Daoy (cell line): ENCODE data around the gene RGS3. TPM values are rescaled to one million over a fixed set of nuclear protein-coding genes. Genes with fewer than 3 reads are reported as not detected.
A peak's percentile ranks its signal among the peaks of the same experiment; 100 is the strongest.
"Not testable (repeated sequence)": the region's sequence is repeated elsewhere in the genome, so short reads cannot be mapped to it uniquely, and the experiment has no call there.

Experiments used
- DNase-seq: peaks from one replicate; pipeline ENCODE4 v3.0.0-alpha.2; 2015; ENCODE audit warnings: low read depth
- total RNA-seq: library from RNA; depleted of rRNA; stranded (reverse); fragments of >200 nt; shearing (Covaris generic); gene quantifications from 2 replicates; pipeline ENCODE4 v1.2.3, GENCODE V29; 2014; rRNA removed

The RGS3 gene
- 95.9 and 104 TPM in 2 replicates for total RNA-seq

DNA sequence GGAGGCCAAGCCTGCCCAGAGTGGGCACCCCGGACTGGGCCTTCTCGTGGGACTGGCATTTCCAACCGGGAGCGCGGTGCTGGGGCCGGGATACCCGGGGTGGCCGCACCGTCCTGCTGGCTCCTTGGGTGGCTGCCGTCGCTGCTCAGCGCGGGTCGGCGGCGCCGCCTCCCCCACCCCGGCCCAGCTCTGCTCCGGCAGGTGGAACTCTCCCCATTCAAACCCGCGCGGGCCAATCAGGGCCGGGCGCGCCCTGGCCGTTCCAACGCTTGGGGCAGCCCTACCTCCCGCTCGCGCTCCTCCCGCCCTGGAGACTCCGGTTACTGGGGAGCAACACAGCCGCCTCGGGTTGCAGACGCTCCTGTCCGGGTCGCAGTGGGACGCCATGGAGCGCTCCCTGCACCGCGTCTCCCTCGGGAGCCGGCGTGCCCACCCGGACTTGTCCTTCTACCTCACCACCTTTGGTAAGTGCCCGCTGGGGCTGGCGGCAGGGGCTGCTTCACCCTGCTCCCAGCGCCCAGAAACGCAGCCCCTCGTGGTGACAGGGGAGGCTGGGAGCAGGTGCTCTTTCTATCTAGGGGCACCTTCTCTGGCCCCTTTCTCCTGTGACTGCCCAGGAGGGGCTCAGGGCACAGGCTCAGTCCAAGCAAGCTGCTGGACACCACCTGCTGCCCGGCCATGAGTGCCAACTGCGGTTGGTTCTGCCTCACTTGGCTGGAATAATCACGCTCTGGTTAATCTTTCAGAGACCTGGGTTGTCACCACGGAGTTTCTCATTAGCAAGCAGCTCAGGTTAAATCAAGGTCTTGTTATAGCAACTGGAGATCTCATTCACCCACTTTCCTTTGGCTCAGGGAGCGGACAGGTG lies at the start of gene RGS3:
TSS of gene RGS3 (plus strand) at position 310 of the 868 bp plus-strand sequence. CDS start at position 386, 76 bp downstream.
- DNase-seq, result peak; percentile 69

DNA sequence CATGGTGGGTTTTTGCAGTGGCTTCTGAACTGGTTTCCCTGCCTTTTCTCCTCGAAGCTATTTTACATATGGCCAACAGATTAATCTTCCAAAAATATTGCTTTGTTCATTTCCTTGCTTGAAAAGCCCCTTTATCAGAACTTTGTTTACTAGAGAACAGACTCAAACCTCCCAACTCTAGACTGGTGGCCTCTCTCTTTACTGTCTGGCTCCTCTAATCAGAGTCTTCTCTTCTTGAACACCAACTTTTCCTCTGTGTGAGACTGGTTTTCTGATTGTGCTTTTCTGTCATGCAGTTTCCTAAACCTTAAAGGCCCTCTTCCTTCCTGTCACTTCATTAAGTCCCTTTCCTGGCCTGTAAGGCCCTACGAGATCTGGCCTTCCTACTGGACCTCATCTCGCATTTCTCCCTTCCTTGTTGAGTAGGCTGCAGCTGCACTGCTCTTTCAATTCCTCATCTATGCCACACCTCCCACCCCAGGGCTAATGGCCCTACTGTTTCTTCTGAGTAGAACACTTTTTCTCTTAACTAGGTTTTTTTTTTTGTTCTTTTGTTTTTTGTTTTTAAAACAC lies 47.3 kb upstream of the RGS3 start:
- no peak for DNase-seq

DNA sequence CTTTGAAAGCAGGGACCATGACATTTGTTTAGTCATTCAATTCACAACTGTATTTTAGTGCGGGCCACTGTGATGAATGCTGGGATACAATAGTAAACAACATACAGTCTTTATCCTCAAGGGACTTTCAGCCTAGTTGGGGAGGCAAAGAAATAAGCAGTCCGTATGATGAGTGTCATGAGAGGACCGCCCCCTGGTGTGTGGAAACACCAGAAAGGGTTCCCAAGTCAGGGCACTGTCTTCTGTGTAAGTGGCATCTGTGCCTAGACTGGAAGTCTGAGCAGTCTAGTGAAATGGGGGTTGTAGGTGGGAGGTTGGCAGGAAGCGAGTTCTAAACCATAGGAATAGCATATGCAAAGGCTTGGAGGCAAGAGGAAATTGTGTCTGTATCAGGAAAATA lies 46.2 kb upstream of the RGS3 start:
- DNase-seq, result no peak

DNA sequence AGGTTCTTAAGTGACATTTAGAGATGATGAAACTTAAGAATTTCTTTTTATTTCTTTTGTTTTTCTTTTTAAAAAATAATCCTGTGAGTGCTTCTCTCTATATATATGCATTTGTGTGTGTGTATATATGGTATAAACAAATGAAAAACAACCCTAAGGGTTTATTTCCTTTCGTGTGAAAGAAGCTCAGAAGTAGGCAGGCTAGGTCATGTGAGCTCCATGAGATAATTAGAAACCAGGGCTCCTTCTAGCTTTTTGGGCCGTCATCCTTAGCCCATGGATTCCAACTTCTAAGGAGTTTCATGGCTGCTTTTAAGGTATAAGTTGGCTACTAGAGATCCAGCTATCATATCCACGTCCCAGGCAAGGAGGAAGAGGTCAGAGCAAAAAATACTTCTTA lies 41.8 kb upstream of the RGS3 start:
- DNase-seq, result no peak

DNA sequence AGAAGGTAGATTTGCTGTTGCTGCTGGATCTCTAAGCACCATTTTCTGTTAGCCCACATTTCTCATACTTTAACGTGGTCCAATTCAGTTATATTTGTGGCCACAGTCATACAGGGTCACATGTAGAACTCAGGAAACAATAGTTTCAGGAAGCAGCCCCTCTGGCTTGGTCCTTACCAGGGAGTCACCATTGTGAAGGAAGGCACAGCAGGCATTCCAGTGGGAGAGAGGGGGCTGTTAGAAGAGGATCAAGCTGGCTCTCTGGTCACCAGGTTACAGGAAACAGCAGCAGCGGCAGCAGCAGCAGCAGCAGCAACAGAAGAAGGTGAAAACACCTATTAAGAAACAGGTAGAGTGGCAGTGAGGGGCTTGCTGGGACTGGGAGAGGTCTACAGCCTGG lies 38.5 kb upstream of the RGS3 start:
- no peak for DNase-seq

DNA sequence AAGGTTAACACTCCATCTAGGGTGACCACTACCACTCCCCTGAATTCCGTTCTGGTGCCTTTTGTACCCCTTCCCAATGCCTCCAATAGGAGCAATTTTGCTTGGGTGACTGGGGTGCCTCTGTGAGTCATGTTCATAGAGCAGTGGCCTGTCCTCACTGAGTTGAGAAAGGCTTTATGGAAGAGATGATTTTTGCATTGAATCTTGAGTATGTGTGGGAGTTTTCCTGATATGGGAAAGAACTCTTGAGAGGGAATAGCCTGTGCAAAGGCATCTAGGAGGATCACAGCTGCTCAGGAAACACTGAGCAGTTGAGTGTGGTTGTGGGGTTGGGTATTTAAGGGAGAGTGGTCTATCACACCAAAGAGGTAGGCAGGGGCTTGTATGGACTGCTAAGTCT lies 36.8 kb upstream of the RGS3 start:
- no peak for DNase-seq

DNA sequence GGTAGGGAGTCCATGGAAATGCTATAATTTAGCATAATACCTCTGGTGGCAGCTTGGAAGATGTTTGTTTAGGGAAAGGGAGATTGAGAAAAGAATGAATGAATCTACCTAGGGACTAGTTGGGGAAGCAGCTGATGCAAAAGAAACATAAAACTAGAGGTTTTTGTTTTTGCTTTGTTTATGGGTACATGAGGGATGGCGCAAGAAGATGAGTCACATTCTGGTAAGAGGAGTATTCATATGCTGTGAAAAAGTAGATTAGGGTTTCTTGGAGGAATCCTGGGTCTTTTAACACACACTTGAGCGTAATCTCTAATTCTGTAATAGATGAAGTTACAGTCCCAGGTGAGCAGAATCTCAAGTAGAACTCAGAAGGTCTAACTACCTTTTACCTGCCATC lies 35.9 kb upstream of the RGS3 start:
- no peak for DNase-seq

DNA sequence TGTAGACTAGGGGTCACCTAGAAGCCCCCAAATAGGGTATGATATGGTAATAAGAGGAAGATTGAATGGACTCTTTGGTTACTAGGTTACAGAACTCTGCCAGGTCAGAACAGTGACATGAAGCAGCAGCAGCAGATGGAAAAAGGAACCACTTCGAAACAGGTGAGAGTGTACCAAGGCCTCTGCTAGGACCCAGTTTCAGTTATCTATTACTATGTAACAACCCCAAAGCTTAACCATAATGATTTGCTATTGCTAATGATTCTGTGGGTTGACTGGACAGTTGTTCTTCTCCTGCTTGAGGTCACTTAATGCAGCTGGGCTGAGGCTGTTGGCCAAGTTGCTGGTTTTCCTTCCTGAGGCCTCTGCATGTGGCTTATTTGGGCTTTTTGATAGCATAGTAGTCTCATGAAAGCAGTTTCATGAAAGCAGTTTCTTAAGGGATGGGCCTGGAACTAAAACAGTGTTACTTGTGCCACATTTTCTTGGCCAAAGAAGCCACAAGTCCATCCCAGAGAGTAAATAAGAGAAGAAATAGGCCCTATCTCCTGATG lies 35.4 kb upstream of the RGS3 start:
- DNase-seq, result no peak

DNA sequence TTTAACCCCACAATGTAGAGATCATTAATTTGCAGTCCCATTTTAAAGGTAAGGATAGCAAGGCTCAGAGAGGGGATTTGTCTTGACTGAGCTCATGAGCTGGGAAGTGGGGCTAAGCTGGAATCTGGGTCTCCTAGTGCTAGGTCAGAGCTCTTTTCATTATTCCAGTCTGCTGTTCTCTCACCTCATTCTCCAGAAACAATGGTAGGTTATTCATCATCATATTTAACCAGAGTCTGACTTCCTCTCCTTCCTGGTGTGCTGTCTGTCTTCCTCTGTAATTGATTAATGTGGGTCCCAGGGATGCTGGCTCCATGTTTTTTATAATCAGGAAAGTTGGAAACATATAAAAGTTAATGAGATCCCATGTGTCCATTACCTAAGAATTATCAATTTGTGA lies 32.3 kb upstream of the RGS3 start:
- no peak for DNase-seq

DNA sequence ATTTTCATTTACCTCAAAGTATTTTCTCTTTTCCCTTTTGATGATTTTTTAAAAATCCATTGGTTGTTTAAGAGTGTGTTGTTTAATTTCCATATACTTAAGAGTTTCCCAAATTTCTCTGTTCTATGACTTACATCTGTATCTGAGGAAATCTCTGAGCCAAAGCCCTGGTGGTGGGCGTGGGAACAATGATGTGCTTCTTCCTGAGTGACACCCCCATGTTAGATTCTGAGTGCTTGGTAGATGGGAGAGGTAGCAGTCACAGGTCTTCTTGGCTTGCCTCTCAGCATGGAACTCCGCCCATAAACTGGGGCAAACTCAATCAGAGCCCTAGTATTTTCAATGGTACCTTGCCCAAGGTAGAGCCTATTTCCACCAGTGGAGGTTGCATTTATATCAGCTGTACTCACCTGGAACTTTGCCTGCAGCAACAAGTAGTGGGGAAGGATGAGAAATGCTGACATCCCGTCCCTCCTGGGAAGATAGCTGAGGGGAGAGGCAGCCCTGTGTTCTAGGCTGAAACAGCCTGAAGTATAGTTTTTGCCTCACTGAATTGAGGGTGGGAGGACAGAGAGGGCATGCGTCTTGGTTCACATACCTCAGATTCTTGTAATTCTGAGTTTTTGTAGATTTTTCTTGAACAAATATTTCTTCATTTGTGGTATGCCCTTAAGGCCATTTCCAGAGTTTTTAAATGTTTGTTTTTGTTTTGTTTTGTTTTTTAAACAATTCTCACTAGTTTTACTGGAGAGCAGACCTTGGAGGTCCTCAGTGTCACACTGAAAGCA lies 26.6 kb upstream of the RGS3 start:
- no peak for DNase-seq

DNA sequence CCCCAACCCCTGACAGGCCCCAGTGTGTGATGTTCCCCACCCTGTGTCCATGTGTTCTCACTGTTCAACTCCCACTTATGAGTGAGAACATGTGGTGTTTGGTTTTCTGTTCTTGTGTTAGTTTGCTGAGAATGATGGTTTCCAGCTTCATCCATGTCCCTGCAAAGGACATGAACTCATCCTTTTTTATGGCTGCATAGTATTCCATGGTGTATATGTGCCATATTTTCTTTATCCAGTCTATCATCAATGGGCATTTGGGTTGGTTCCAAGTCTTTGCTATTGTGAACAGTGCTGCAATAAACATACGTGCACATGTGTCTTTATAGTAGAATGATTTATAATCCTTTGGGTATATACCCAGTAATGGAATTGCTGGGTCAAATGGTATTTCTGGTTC lies 25.8 kb upstream of the RGS3 start:
- not testable (repeated sequence) for DNase-seq

DNA sequence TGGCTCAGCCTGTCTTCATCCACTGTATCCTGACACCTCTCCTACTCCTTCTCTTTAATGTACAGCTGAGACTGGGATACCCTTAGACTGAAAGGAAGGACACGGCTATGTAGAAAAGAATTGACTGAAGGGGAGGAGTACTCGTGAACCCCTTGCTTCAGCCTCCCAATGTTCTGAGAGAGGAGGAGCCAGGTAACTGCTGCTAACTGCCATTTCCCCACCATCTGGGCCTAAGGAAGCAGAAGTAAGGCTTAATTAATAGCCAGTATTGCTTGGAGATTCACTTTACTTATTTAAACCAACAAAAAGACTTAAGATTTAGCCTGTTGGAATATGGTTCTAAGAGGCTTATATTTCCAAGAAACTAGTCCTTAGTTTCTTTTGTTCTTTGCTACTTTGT lies 18.8 kb upstream of the RGS3 start:
- DNase-seq, result no peak

DNA sequence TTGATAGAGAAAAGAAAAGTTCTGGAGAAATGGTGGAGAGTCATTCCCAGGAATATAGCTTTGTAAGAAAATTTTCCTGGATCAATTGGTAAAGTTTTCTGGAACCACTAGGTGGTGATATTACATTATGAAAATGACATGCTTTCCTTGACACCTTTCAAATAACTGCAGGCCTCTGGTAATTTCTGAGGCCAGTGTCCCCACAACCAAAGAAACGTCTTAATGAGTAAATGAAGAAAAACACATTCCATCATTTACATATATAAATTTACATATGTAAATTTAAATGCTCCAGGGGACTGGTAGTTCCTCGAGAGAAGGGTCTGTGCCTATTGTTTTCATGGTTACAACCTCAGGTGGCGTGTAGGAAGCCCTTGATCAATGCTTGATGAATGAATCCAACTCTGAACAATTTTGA lies 17.2 kb upstream of the RGS3 start:
- DNase-seq, result peak; percentile 34

DNA sequence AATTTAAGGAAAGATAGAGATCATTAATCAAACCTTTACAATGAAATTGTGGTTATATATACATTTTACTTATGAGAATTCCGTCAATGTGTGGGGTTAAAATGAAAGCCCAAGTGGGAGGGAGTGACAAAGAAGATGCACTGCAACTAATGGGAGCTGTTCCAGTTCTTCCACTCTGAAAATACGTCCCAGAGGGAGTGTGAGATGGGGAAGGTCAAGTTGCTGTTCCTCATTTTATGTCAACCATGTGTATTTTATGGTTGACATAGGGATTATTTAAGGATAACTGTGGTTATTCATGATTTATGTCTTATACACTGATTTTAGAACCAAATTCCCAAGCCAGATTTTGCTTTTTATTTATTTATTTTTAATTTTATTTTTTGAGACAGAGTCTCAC lies 14.2 kb upstream of the RGS3 start:
- no peak for DNase-seq

DNA sequence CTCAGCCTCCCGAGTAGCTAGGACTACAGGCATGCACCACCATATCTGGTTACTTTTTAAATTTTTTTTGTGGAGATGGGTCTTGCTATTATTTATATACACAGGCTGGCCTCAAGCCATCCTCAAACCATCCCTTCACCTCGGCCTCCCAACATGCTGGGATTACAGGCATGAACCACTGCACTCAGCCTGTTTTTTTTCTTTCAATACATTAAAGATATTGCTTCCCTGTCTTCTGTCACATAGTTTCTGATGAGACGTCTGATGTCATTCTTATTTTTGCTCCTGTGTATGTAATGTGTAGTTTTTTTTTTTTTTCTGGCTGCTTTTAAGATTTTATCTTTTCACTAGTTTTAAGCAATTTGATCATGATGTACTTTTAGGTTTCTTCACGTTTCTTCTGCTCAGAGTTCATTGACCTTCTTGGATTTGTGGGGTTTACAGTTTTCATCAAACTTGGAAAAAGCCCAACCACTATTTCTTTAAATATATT lies 11.4 kb upstream of the RGS3 start:
- no peak for DNase-seq

DNA sequence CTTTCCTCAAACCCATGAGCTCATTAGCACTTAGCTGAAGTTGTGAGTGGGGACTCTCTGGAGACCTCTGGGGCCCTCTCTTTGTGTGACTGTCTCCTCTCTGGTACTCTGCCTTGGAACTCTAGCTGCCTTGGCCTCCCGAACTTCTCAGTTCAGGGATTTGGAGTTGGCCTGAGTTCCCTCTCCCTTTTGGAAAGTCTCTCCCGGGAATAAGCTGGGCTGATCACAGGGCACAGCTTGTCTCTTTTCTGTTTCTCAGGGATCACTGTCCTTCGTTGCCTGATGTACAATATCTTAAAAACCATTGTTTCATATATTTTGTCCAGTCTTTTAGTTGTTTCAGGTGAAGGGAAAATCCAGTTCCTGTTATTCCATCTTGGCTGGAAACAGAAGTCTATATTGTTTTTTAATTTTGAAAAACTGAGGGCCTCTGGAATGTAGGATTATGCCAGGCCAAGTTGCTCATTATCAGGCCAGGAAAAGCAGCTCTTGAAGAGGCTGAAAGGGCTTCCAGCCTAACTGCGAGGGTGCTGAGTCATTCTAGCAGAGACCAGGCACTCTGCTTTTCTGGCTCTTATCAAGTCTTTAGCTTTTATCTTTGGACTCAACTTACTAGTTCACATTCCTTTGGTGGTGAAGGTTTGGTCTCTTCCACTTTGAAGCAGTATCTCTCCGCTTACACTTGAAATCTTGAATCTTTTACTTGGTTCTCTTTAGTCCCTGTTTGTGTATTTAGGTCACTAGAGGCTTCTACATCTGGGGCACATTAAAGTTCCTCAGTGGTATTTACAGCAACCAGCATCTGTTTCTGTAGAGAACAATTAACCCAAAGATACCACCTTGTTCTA lies 8.4 kb upstream of the RGS3 start:
- DNase-seq, result peak; percentile 90

DNA sequence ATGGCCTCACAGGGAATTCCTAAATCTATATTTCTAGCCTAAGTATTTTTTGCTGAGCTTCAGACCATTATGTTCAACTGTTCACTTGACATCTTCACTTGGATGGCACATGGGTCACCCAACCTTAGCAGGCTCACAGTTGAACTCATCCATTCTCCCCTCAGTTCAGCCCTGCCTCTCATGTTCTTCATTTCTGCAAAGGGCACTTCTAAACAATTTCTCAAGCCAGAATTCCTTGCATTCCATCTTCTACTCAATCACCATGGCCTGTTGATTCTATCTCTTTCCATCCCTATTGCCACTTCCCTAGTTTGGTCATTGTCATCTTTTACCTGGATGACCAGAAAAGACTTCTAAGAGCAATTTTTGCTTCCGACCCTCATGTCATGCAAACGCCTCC lies 7.3 kb upstream of the RGS3 start:
- no peak for DNase-seq

DNA sequence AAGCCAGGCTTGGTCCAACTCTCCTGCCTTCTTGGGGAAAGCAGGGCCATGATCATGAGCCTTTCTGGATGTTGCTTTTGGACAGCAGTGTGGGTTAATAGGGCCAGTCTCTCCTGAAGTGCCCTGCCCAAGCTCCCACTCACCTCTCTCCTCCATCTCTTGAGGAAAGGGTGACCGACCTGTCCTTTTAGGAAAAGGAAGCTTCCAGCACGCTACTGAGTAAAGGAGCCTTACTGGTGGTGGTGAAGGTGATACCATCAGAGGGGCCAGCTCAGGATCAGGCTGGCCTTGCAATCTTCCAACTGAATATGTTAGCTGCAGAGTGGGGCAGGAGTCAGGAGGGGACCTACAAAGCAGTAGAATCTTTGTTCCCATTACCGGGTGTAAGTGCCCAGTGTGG lies 2.2 kb upstream of the RGS3 start:
- no peak for DNase-seq

DNA sequence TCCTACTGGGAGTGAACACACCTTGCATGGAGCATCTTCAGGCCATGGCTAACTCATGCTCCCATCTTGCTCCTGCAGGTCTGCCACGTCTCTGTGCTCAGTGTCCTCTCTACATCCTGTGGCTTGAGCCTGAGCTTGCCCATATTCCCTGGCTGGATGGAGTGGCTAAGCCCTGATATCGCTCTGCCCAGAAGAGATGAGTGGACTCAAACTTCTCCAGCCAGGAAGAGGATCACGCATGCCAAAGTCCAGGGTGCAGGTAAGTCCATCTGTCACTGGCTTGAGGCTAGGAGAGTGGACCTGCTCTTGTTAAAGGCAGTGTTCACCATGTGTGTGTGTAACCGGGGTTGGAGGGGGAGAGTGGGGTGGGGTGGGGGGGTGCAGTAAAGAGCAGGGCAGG lies 1.6 kb upstream of the RGS3 start:
- no peak for DNase-seq

DNA sequence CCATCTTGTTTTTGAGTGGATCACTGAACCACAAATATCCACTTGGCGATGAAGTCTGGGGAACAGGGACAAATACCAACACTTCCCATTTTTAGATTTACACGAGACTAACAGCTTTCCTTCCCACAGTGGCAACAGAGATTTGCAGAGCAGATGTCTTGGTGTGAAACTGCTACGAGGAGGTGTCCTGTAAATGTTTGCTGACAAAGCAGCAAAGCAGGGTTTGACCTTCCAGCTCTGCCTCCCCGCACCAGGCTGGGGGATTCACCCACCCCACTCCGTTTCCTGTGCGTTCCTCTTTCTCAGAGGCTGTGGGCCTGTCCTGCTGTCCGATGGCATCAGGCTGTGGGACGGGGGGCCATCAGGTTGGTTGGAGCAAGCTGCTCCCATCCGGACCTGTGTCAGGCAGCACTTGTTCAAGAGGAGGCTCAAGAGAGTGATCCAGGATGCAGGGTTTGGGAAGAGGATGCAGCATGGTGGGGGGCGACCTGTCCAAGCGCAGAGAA lies 693 bp upstream of the RGS3 start:
- no peak for DNase-seq

DNA sequence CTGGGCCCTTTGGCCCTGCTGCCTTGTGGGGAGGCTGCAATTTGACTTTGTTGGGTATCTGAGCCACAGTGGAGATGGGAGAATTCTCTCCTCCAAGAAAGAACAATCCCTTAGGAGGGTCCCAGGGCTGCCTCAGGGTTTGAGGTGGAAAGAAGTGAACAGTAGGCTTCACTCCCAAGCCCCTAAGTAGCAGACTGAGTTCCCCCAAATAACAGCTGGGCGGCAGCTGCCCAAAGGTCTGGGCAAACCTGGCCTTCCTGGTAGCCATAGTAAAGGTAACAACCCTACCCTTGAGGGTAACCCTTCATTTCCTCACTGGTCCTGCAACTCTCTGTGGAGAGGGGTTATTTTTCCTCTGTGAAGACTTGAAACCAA lies 746 bp downstream of the RGS3 start:
- DNase-seq, result no peak
